ENCODE data around the gene KCNH1. TPM values are rescaled to one million over a fixed set of nuclear protein-coding genes. Genes with fewer than 3 reads are reported as not detected.

Gene KCNH1, protein sequence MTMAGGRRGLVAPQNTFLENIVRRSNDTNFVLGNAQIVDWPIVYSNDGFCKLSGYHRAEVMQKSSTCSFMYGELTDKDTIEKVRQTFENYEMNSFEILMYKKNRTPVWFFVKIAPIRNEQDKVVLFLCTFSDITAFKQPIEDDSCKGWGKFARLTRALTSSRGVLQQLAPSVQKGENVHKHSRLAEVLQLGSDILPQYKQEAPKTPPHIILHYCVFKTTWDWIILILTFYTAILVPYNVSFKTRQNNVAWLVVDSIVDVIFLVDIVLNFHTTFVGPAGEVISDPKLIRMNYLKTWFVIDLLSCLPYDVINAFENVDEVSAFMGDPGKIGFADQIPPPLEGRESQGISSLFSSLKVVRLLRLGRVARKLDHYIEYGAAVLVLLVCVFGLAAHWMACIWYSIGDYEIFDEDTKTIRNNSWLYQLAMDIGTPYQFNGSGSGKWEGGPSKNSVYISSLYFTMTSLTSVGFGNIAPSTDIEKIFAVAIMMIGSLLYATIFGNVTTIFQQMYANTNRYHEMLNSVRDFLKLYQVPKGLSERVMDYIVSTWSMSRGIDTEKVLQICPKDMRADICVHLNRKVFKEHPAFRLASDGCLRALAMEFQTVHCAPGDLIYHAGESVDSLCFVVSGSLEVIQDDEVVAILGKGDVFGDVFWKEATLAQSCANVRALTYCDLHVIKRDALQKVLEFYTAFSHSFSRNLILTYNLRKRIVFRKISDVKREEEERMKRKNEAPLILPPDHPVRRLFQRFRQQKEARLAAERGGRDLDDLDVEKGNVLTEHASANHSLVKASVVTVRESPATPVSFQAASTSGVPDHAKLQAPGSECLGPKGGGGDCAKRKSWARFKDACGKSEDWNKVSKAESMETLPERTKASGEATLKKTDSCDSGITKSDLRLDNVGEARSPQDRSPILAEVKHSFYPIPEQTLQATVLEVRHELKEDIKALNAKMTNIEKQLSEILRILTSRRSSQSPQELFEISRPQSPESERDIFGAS
- 5.3 and 6.9 TPM in 2 replicates for total RNA-seq (2014; rRNA removed; shearing (Covaris generic))

DNA sequence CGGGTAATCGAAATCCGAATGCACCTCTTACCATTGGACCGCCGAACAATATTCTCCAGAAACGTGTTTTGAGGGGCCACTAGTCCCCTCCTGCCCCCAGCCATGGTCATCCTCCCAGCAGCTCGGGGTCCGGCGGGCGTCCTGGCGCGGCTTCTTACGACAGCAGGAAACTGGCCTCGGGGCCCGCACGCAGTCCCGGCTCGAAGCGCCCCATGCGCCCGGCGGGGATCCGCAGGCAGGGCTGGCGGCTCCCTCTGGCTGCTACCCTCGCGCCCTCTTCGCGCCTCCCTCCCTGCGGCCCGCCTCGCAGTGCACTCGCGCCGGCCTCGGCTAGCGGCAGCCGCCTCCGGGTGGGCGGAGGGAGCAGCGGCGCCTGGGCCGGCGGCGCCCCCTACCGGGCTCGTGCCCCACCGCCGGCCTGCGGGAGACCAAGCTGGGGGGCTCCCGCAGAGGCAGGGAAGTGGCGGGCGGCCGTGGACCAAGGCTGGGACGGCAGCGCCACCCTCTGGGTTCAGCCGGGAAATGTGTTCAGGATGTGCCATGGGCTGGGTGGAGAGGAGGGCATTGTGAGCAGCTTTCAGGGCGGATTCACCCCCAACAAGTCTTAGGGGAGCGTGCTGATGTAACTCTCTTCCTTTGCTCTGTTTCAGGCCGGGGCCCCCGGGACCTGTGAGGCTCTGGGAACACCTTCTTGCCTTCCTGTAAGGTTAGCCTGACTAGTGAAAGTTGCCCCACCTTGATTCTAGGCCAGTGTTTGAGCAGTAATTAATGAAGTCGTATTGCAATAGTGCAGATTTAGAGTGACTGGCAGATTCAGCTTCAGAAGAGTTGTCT, at the start of gene KCNH1:
Gene KCNH1 (minus strand): TSS at position 313 of the 834 bp plus-strand sequence. CDS start 203 bp downstream, at position 110.
- DNase-seq (ENCODE audit: low spot score), result peak; percentile 80

DNA sequence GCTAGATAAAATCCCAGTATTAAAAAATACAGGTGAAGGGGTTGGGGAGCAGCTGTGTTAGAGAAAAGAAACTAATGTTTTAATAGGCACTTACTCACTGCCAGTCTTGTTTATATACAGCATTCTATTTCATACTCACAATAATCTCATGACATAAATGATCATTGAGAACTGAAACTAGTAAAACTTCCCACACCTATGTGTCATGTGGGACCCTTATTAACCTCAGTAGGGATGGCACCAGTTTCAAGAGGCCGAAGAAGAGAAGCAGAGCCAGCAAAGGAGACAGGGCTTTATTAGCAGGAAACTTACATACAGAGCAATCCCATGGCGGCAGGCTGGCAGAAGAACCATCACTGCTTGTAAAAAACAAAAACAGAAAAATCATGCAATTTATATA, 48.8 kb upstream of the KCNH1 start:
- DNase-seq (ENCODE audit: low spot score), result no peak

DNA sequence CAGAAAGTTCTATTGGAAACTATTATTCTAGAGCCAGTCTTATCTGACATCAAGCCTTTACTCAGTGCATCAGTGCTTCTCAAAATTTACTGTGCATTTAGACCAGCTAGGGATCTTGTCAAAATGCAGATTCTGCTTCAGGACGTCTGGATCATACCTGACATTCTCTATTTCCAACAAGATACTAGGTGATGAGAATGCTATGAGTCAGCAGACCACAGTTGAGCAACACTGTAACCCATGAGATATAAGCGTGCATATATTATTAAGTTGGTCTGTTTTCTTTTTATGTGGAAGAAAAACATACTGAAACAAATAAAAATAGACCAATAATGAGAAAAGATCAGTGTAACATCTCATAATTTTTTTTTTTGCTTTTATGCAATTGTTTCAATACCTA, 40.4 kb upstream of the KCNH1 start:
- peak; percentile 18 for DNase-seq (ENCODE audit: low spot score)

DNA sequence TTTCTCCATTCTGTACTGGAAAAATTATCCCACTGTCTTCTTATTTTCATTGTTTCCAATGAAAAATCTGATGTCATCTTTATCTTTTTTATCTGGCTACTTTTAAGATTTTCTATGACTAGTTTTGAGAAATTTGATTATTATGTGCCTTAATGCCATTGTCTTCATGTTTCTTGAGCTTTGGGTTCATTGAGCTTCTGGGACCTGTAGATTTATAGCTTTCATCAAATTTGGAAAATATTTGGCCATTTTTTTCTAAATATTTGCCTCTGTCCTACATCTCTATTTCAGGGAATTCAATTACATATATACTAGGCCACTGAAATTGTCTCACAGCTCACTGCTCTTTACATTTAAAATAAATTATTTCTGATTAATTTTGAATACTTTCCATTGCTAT, 38.7 kb upstream of the KCNH1 start:
- no peak for DNase-seq (ENCODE audit: low spot score)

DNA sequence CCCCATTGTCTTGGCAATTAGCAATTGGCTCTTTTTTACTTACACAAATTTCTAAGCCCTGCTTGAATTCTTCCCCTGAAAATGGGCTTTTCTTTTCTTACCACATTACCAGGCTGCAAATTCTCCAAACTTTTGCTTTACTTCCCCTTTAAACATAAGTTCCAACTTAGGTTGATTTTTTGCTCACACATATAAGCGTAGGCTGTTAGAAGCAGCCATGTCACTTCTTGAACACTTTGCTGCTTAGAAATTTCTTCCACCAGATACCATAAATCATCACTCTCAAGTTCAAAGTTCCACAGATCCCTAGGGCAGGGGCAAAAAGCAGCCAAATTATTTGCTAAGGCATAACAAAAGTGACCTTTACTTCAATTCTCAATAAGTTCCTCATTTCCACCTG, 35.4 kb upstream of the KCNH1 start:
- no peak for DNase-seq (ENCODE audit: low spot score)

DNA sequence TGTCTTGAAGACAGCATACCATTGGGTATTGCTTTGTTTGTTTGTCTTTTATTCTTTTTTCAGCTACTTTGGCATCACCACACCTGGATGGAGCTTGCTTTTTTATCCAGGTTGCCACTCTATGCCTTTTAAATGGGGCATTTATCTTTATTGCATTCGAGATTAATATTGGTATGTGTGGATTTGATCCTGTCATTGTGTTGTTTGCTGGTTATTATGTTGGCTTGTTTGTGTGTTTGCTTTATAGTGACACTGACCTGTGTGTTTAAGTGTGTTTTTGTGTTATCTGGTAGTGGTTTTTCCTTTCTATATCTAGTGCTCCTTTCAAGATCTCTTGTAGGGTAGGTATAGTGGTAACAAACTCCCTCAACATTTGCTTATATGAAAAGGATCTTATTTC, 24.9 kb upstream of the KCNH1 start:
- DNase-seq (ENCODE audit: low spot score), result no peak

DNA sequence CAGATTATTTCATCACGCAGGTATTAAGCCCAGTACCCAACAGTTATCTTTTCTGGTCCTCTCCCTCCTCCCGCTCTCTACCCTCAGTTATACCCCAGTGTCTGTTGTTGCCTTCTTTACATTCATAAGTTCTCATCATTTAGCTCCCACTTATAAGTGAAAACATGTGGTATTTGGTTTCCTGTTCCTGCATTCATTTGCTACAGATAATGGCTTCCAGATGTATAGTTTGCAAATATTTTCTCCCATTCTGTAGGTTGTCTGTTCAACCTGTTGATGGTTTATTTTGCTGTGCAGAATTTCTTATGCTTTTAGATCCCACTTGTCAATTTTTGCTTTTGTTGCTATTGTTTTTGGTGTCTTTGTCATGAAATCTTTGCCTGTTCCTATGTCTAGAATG, 21.1 kb upstream of the KCNH1 start:
- no peak for DNase-seq (ENCODE audit: low spot score)

DNA sequence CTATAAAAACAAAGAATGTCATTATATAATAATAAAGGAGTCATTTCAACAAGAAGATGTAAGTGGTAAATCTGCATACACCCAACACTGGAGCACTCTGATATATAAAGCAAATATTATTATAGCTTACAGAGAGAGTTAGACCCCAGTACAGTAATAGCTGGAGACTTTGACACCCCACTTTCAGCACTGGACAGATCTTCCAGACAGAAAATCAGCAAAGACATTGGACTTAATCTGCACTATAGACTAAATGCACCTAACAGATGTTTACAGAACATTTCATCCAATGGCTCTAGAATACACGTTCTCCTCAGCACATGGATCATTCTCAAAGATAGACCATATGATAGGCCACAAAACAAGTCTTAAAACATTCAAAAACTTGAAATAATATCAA, 20.0 kb upstream of the KCNH1 start:
- no peak for DNase-seq (ENCODE audit: low spot score)

DNA sequence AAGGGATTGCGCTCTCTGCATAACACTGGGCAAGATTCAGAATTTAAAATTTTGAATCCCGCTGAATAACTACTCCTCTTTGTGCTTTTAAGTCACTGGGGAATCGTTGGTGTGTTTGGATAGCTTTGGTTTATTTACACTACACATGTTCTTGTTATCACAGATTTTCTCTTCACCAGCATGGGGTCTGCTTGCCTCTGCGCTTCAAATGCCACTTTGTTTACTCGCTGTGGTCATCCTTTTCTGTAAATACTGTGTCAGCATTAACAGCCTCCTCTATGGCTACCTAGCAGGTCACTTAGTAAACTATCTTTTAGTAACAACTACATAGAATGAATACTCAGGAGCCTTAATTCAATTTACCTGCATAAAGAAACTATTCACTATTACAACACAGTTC, 14.4 kb upstream of the KCNH1 start:
- no peak for DNase-seq (ENCODE audit: low spot score)

DNA sequence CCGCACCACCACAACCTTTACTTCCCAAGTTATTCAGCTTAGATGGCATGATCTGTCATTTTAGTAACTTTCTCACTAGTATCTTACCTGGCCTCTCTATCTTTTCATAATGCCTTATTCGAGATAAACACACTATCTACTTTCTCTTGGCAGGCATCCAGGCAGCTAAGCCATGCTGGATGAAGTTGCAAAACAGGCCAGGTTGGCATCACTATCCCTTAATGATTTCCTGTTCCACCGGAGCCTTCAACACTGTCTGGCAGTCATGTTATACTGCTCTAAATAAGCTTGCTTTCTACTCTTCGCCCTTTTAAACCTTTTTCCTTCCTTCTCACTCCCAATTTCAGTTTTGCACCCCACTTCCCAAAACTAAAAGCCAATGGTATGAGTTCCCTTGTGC, 12.0 kb upstream of the KCNH1 start:
- DNase-seq (ENCODE audit: low spot score), result peak; percentile 16

DNA sequence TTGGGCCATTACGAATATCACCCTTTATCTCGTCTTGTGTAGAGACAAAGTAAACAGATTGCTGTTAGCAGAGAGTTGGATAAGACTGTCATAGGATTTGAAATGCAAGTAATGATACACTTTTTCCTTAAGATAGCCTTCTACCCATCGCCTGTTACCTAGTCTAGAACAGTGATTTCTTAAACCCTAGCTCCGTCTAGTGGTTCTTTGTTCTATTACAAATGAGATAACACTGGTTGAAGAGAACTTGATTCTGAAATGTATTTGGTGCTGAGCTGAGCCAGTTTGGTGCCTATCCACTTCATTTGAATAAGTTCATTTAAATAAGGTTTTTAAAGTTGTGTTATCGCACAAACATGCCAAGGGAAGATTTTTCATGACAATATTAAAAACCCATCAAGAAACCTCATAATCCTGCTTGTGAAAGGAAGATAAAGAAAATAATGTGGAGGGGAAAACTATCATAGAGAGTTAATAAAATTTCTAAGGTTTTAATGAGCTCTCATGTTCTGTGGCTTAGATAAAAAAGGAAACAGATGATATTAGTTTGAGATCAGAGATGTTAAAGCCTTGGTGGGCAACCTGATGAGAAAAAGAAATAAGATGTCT, 1.5 kb upstream of the KCNH1 start:
- peak; percentile 85 for DNase-seq (ENCODE audit: low spot score)

DNA sequence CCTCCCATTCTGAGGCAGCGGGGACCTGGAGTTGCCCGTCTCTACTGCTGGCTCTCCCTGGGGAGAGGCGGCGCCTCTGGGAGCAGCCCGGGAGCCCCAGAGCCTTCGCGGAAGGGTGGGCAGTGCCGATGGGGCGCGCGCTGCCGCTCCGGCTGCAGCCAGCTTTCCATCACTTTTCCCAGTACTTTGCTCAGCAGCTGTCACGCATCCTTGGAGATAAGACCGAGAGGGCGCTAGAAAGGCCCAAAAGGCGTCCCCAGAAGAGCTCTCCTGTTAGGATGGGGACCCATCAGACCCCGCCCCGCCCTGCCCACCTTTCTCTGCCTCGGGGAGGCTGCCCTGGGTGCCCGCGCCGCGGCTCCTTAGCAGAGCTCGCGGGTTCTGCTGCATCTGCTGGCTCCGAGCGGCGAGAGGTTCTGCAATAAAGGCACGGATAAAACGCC, 534 bp downstream of the KCNH1 start:
- peak; percentile 44 for DNase-seq (ENCODE audit: low spot score)

DNA sequence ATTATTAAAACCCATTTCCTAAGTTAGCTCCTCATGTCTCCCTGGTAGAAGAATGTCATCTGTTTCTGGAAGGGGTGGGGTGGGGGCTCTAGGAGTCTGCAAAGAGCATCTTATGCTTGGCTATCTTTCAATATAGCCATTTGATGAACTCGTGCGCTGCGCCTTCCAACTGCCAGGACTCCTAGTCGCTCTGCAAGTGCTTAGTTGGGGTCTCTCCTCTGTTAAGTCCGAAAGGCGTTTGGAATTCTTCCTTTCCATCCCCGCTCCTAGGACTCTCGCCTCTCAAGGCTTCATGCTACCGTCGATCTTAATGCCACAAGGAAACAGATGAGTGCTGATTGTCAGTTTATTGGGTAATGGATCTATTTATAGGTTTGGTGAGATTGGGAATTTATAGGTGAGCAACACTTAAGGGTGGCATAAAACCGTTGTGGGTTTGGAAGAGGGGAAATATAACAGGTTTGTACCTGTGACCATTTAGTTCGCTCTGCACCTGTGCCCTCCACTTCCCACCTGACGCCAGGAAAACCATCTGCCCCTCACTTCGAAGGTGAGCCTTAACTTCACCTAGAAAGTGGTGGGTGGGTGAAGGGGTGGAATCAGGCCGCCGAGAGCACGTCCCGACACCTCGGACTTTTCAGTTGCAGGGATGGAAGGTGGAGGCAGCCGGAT, 1.1 kb downstream of the KCNH1 start:
- DNase-seq (ENCODE audit: low spot score), result no peak

DNA sequence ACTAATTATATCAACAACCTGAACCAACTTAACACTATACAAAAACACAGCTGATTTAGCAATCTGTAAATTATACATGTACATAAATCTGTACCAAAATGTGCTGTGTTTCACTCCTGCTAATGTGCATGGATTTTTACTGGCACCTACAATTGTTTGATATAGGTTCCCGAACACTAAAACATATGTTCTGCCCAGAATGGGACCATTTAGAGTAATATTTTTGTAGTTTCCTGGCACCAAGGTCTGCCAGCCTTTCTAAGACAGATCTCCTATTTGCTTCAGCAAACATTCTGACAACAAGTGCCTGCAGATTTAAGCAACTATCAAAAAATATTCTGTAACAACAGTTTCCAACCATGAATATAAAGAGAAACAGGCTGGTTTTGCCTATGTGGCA, 4.2 kb downstream of the KCNH1 start:
- no peak for DNase-seq (ENCODE audit: low spot score)

DNA sequence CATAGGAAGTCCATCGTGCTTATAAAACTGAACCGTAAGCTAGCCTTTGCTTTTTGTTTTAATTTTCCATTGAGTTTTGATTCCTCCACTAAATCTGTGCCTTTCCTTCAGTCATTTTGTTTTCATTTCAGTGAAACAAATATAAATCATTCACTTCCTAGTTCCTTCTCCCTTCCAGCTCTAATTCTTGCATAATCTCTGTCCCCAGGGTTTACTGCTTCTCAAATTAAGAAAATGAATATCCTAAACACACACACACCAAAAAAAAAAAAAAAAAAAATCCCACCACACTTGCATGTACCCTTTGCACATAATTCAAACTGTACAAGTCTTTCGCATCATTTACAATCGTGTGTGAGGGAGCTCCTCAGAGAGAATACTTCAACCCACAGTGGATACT, 6.8 kb downstream of the KCNH1 start:
- DNase-seq (ENCODE audit: low spot score), result no peak

DNA sequence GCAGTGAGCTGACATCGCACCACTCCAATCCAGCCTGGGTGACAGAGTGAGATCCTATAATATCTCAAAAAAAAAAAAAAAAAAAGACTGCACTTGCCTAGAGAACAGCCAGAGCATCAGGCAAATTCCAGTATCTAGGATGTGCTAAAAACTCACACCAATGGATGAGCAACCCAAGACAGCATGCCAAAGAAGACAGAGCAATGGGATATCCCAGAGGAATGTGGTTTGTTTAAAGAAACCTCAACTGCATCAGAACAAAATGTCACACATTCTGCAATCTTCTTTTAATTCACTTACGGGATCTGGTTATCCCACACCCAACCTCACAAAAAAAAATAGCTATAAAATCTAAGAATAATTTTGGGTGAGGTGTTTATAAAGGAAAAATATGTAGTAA, 7.3 kb downstream of the KCNH1 start:
- no peak for DNase-seq (ENCODE audit: low spot score)

DNA sequence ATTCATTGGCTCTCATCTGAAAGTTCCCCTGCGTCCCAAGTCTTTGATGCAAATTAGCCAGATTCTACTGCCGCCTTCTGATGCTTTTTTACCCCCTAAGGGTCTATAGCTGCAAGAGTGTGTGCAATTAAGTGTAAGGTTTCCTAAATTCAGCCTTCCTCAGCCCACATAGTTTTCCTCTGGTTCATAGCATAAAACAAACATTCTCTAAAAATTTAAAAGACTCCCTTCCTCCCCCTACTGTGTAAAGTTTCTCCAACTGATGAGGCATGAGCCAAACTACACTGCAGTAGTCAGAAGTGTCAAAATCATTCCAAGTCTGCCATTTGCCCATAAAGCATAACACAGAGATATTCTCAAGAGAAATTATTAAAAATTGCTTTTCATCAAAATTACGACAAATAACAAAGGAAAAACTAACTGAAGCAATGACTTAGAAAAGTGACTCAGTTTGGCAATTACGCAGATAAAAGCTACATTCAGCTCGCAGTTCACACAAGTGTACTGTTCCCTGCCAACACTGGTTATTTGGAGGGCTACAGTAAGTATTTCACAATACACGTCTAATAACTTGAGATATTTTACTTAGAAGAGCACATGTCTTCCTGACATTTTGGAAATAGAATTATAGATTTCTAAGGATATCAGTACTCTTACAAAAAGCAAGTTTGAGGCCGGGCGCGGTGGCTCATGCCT, 15.4 kb downstream of the KCNH1 start:
- DNase-seq (ENCODE audit: low spot score), result peak; percentile 56

DNA sequence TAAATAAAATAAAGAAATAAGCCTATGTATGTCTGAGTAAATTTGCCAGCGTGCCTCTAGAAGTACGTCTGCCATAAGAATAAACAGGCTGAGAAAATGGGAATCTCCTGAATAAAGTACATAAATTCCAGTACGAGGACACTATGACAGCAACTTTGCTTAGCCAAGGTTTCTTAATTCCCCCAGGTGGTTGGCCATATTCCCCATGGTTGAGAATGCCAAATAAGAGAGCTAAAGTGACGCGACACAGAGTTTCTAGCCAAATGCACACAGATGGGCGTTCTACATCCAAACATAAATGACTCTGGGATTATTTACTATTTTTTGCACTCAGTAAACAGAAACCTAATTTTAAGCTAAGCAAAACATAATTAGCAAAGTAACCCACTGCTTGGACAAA, 19.5 kb downstream of the KCNH1 start:
- DNase-seq (ENCODE audit: low spot score), result no peak

DNA sequence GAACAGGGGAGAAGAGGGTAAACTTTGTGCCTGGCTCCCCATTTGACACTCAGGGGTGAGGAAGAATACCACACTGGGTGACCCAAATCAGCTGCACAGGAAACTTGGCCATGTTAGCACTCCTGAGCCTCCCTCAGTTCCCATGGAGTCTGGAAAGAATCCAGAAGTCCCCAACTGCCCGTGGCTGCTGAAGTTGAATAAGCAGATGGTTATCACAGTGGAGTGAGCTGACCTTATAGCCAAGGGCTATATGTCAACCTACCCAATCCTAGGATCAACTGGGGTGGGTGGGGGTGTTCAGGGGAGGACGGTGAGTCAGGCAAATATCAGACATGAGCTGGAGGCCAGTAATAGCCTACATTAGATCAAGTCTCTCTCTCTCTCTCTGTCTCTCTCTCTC, 20.4 kb downstream of the KCNH1 start:
- DNase-seq (ENCODE audit: low spot score), result no peak

DNA sequence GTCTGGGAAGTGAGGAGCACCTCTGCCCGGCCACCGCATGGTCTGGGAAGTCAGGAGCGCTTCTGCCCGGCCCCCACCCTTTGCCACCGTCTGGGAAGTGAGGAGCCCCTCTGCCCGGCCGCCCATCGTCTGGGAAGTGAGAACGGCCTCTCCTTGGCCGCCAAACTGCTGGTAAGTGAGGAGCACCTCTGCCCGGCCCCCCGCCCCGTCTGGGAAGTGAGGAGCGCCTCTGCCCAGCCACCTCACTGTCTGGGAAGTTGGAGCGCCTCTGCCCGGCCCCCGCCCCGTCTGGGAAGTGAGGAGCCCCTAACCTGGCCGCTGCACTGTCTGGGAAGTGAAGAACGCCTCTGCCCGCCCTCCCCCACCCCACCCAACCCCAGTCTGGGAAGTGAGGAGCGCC, 22.6 kb downstream of the KCNH1 start:
- DNase-seq (ENCODE audit: low spot score), result no peak

Measured in A172 (cell line).